KMS-11 (cell line): ENCODE data around the gene ADORA1.

ENCODE experiments used
- H2AFZ ChIP-seq: fragments of 200-600 bp; sonication (generic); 2 replicates; pipeline ENCODE4 v1.6.1; 2016; ENCODE audit warnings: antibody characterized with exemption, mixed run types, low read depth
- H3K27ac ChIP-seq: fragments of 200-600 bp; sonication (generic); 2 replicates; pipeline ENCODE4 v1.6.1; 2016; ENCODE audit warnings: mild to moderate bottlenecking, mixed run types
- H3K27me3 ChIP-seq: fragments of 200-600 bp; sonication (generic); 2 replicates; pipeline ENCODE4 v1.6.1; 2017; ENCODE audit warnings: mild to moderate bottlenecking, low read depth, mixed run types, moderate library complexity; ENCODE audit not compliant: insufficient read depth
- H3K36me3 ChIP-seq: fragments of 200-600 bp; sonication (generic); 2 replicates; pipeline ENCODE4 v1.6.1; 2017; ENCODE audit warnings: mild to moderate bottlenecking, mixed run types; ENCODE audit not compliant: insufficient read depth
- H3K4me1 ChIP-seq: fragments of 200-600 bp; sonication (generic); 2 replicates; pipeline ENCODE4 v1.6.1; 2016; ENCODE audit warnings: mild to moderate bottlenecking, low read depth, mixed run types; ENCODE audit not compliant: poor library complexity, severe bottlenecking
- H3K4me2 ChIP-seq: fragments of 200-600 bp; sonication (generic); 2 replicates; pipeline ENCODE4 v1.7.0; 2016; ENCODE audit warnings: mild to moderate bottlenecking, mixed run types
- H3K4me3 ChIP-seq: fragments of 200-600 bp; sonication (generic); IDR thresholded peaks from 2 replicates; pipeline ENCODE4 v1.6.1; 2017; ENCODE audit warnings: low read depth, low read length, mixed read lengths; ENCODE audit not compliant: insufficient read depth
- H3K79me2 ChIP-seq: fragments of 200-600 bp; sonication (generic); 2 replicates; pipeline ENCODE4 v1.6.1; 2016; ENCODE audit warnings: low read depth, mixed run types; ENCODE audit not compliant: insufficient read depth
- H3K9ac ChIP-seq: fragments of 200-600 bp; sonication (generic); 2 replicates; pipeline ENCODE4 v1.6.1; 2016; ENCODE audit warnings: mild to moderate bottlenecking, mixed run types
- H4K20me1 ChIP-seq: fragments of 200-600 bp; sonication (generic); 2 replicates; pipeline ENCODE4 v1.6.1; 2016; ENCODE audit warnings: mild to moderate bottlenecking, mixed run types; ENCODE audit not compliant: insufficient read depth
- CTCF ChIP-seq: fragments of 200-600 bp; sonication (generic); conservative IDR thresholded peaks from 2 replicates; pipeline ENCODE4 v1.6.1; 2017; ENCODE audit warnings: low read depth, mild to moderate bottlenecking, antibody characterized with exemption, low read length, moderate library complexity, mixed read lengths

ADORA1 gene

DNA sequence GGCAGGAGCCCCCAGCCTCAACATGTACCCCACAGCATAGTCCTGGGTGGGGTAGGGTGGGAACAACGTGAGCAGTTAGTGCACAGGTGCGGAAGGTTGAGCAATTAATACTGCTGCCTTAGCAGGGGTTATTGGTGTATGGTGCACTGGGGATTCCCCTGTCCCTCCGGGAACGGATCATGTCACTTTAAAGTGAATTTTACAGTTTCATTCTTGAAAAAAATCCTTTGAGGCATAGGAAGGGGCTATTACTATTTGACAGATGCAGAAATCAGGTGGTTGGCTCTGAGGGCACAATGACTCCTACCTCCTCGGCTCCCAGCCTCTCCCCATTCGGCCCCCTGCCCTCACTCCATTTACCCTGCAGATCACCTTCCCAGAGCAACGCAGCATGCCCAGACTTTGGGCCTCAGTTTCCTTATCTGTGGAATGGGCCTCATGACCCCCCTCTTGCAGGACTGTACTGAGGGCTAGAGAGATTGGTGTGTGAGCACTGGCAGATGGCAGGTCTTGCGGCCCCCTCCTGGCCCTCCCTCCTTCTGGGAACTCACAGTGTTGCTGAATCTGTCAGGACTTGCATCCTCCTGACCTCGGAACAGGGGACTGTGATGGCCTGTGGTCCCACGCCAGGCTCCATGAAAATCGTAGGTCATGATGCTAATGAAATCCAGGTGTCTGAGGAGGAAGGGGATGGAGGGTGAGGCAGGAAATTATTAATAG is 53.2 kb downstream of the ADORA1 start:
- no peaks in the 10 kb centered on the region for H3K4me1 ChIP-seq
- H3K9ac ChIP-seq, result no peak overlapping the region
- no peak overlapping the region for H3K27ac ChIP-seq
- H3K4me3 ChIP-seq, result no peak overlapping the region
- peaks cover 6% of the 10 kb centered on the region; the same call in 1 of the 2 replicates for H3K27me3 ChIP-seq
- H4K20me1 ChIP-seq, result no peaks in the 10 kb centered on the region
- no peaks in the 10 kb centered on the region for H3K36me3 ChIP-seq
- H3K4me2 ChIP-seq, result no peak overlapping the region
- TF ChIP-seq CTCF, result no peak
- no peaks in the 10 kb centered on the region for H3K79me2 ChIP-seq
- H2AFZ ChIP-seq, result no peak overlapping the region

DNA sequence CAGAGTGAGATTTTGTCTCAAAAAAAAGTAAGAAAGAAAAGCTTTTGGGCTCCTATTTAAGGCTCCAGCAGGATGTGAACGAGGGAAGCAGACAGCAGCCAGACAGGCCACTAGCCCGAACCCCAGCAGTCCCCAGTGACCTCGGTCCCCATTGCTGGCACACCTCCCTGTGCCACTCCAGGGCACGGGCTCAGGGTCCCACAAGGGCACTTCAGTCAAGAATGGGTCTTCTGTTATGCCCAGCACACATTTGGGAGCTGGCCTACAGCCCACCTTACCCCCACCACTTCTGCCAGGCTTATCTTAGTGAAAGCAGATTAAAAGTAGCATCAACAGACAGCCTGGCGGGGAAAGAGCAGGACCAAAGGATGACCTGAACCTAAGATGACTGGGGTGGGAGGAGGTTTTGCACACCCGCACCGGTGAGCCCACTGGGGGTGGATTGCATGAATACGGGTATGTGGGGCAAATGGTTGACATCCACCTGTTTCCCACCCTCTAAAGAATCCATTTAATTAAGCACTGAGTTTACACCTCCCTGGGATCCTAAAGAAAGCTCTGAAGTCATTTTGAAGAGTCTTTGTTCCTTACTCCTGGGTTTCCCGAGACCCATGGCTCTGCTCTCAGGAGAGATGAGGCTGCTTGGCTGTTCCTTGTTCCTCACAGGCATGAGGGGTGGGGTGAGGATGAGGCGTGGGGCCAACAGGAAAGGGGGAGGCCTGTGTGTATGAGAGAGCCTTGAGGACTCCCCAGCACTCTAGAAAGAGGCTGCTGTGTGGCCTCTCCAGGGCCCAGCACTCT is 54.3 kb downstream of the ADORA1 start:
- no peak overlapping the region for H3K27ac ChIP-seq
- TF ChIP-seq CTCF, result no peak

DNA sequence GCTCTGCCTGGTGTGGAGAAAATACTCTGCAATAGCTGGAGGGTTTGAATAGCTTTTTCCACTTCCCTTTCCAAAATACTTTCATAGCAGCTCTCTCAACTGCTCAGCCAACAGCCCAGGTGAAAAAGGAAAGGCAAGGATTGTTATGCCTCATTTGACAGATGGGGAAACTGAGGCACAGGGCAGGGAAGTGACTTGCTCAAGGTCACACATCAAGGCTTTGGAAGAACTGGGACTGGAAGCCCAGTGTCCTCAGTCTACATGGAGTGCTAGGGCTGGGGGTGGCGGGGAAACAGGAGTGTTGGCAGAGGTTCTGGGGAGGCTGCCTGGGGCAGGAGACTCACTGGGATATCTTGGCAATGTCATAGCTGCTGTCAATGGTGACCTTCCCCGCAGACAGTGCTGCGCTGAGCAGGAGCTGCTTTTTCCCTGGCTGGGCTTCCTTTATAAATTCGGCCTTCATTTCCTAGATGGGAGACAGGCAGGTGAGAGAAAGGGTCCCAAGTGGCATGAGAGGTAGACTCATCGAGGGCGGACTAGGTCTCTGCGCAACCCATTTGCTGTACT is 54.9 kb downstream of the ADORA1 start:
- no peak overlapping the region for H3K4me2 ChIP-seq
- H3K4me1 ChIP-seq, result no peaks in the 10 kb centered on the region
- no peaks in the 10 kb centered on the region for H3K79me2 ChIP-seq
- H2AFZ ChIP-seq, result no peak overlapping the region
- H3K36me3 ChIP-seq, result no peaks in the 10 kb centered on the region
- H3K27ac ChIP-seq, result no peak overlapping the region
- peaks cover 6% of the 10 kb centered on the region; the same call in 1 of the 2 replicates for H3K27me3 ChIP-seq
- no peak for TF ChIP-seq CTCF
- H3K9ac ChIP-seq, result no peak overlapping the region
- no peaks in the 10 kb centered on the region for H4K20me1 ChIP-seq
- H3K4me3 ChIP-seq, result no peak overlapping the region

More for the DNA sequence above, 54.3 kb downstream of the ADORA1 start:
- Histone ChIP-seq H3K4me1 (no peaks in the 10 kb centered on the region), H2AFZ (no peak overlapping the region), H4K20me1 (no peaks in the 10 kb centered on the region), H3K9ac (no peak overlapping the region), H3K79me2 (no peaks in the 10 kb centered on the region), H3K4me2 (no peak overlapping the region), H3K36me3 (no peaks in the 10 kb centered on the region), H3K4me3 (no peak overlapping the region), H3K27me3 (peaks cover 6% of the 10 kb centered on the region; the same call in 1 of the 2 replicates)

- H3K4me2 ChIP-seq, result no peak overlapping the region
- no peaks in the 10 kb centered on the region for H3K79me2 ChIP-seq
- no peaks in the 10 kb centered on the region for H3K27me3 ChIP-seq
- no peak overlapping the region for H2AFZ ChIP-seq
- no peaks in the 10 kb centered on the region for H3K4me1 ChIP-seq
- no peaks in the 10 kb centered on the region for H3K36me3 ChIP-seq
- H4K20me1 ChIP-seq, result no peaks in the 10 kb centered on the region
- H3K9ac ChIP-seq, result no peak overlapping the region
- TF ChIP-seq CTCF, result no peak
- no peak overlapping the region for H3K27ac ChIP-seq
- H3K4me3 ChIP-seq, result no peak overlapping the region
Observed at GRCh38 chr1:203183828-203184227, 56.3 kb downstream of the ADORA1 start.
